BLaER1 (cell line): Measurements from ENCODE around the gene ZACN.

ENCODE experiments used
- H3K27ac ChIP-seq: shearing (Covaris generic); formaldehyde crosslinking; 2 replicates; pipeline ENCODE4 v1.8.1; 2022
- H3K27me3 ChIP-seq: shearing (Covaris generic); formaldehyde crosslinking; 2 replicates; pipeline ENCODE4 v1.8.1; 2022
- H3K36me3 ChIP-seq: shearing (Covaris generic); formaldehyde crosslinking; 2 replicates; pipeline ENCODE4 v1.8.1; 2022
- H3K4me1 ChIP-seq: shearing (Covaris generic); formaldehyde crosslinking; 2 replicates; pipeline ENCODE4 v1.8.1; 2022
- H3K4me2 ChIP-seq: shearing (Covaris generic); formaldehyde crosslinking; 2 replicates; pipeline ENCODE4 v1.8.1; 2022
- H3K4me3 ChIP-seq: shearing (Covaris generic); formaldehyde crosslinking; 2 replicates; pipeline ENCODE4 v1.8.1; 2022
- H3K9ac ChIP-seq: shearing (Covaris generic); formaldehyde crosslinking; 2 replicates; pipeline ENCODE4 v1.8.1; 2022
- H3K9me3 ChIP-seq: shearing (Covaris generic); formaldehyde crosslinking; 2 replicates; pipeline ENCODE4 v1.8.1; 2022
- H4K20me1 ChIP-seq: shearing (Covaris generic); formaldehyde crosslinking; 2 replicates; pipeline ENCODE4 v1.8.1; 2022
- Cebpa-rat ChIP-seq: shearing (Covaris generic); IDR thresholded peaks from 2 replicates; pipeline ENCODE4 v1.8.1; 2022

Gene ZACN

DNA sequence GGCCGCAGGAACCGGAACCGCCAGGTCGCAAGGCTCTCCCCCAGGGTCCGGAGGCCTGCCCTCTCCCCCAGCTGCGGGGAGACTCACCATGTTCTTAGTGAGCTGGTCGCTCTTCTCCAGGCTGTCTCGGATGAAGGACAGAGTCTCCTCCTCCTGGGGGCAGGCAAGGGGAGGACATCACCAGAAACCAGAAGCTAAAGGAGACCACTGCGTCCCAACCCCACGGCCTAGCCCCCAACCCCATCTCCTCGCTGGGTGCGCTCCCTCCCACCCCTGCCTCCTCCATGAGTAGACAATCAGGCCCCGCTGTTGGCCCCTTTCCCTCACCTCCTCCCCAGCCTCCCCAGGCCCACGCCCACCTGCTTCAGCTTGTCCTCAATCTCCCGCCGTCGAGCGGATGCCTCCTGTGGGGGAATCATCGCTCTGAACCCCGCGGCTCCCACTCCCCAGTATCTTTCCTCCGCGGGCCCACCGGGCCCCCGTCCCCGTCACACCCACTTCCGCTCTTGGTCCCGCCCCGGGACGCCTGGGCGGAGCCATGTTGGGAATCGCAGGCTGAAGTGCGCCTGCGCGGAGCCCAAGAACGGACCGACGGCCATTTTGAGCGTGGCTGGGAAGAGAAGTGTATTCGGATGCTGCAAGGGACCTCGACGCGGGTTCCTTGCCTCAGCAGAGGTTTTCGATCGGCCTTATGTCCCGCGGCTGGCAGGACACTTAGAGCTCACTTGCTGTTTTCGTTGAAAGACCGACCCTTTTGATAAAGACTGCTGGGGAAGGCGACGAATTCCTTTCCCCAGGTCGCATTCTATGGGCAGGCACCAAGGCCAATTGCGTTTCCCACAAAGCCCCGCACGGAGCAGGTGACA lies 24.5 kb downstream of the ZACN start, which contains the start of gene EXOC7:
TSS of gene EXOC7 (minus strand) at position 514 of the 866 bp plus-strand sequence. CDS start at position 419, 95 bp downstream.
- H3K27ac ChIP-seq, result peak within 1 kb of the TSS; percentile 84
- H3K4me2 ChIP-seq, result peak within 1 kb of the TSS; percentile 87
- no peaks in the 10 kb centered on the region for H3K27me3 ChIP-seq
- H3K9ac ChIP-seq, result peak within 1 kb of the TSS; percentile 80
- no peaks in the 10 kb centered on the region for H3K9me3 ChIP-seq
- peaks cover 32% of the 10 kb centered on the region for H3K36me3 ChIP-seq
- H3K4me3 ChIP-seq, result peak within 1 kb of the TSS; percentile 81
- no peaks in the 10 kb centered on the region for H4K20me1 ChIP-seq
- no peak for TF ChIP-seq Cebpa-rat
- peaks cover 33% of the 10 kb centered on the region for H3K4me1 ChIP-seq

- TF ChIP-seq Cebpa-rat, result no peak
- H3K9ac ChIP-seq, result peak overlapping the region; percentile 80
- peaks cover 33% of the 10 kb centered on the region for H3K4me1 ChIP-seq
- H3K27me3 ChIP-seq, result no peaks in the 10 kb centered on the region
- H3K4me2 ChIP-seq, result peak overlapping the region; percentile 87
- H3K36me3 ChIP-seq, result peaks cover 26% of the 10 kb centered on the region
- peak overlapping the region; percentile 81 for H3K4me3 ChIP-seq
- H3K9me3 ChIP-seq, result no peaks in the 10 kb centered on the region
- H3K27ac ChIP-seq, result peak overlapping the region; percentile 84
- no peaks in the 10 kb centered on the region for H4K20me1 ChIP-seq
Observed at GRCh38 chr17:76104140-76104895, 25.3 kb downstream of the ZACN start.

DNA sequence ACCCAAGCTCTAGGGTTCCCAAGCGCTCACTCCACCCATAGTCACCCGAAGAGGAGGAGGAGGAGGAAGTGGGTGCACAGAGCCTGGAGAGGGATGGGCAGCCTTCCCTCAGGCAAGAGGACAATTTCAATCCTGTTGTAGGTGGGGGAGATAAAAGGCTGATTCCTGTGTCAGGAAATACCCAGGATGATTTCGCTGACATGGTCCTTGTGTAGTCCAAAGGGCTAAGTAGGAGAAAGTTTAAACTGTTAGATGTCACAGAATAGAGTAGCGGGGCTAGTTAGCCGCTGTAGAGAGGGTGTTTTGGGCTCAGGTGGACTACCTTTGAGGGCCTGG lies 25.9 kb downstream of the ZACN start:
- no peaks in the 10 kb centered on the region for H4K20me1 ChIP-seq
- no peak overlapping the region for H3K4me3 ChIP-seq
- H3K9me3 ChIP-seq, result no peaks in the 10 kb centered on the region
- no peaks in the 10 kb centered on the region for H3K27me3 ChIP-seq
- peaks cover 21% of the 10 kb centered on the region for H3K36me3 ChIP-seq
- peaks cover 33% of the 10 kb centered on the region for H3K4me1 ChIP-seq
- no peak overlapping the region for H3K9ac ChIP-seq
- no peak overlapping the region for H3K4me2 ChIP-seq
- TF ChIP-seq Cebpa-rat, result no peak
- no peak overlapping the region for H3K27ac ChIP-seq

GRCh38 chr17:76106703-76107102 lies 27.7 kb downstream of the ZACN start:
- H3K27ac ChIP-seq, result no peak overlapping the region
- H3K4me1 ChIP-seq, result peaks cover 33% of the 10 kb centered on the region
- H3K9ac ChIP-seq, result no peak overlapping the region
- H3K36me3 ChIP-seq, result peaks cover 2% of the 10 kb centered on the region
- H3K4me2 ChIP-seq, result no peak overlapping the region; the same call in 1 of the 2 replicates
- H3K9me3 ChIP-seq, result no peaks in the 10 kb centered on the region
- H4K20me1 ChIP-seq, result no peaks in the 10 kb centered on the region
- no peak for TF ChIP-seq Cebpa-rat
- H3K27me3 ChIP-seq, result no peaks in the 10 kb centered on the region
- no peak overlapping the region for H3K4me3 ChIP-seq

DNA sequence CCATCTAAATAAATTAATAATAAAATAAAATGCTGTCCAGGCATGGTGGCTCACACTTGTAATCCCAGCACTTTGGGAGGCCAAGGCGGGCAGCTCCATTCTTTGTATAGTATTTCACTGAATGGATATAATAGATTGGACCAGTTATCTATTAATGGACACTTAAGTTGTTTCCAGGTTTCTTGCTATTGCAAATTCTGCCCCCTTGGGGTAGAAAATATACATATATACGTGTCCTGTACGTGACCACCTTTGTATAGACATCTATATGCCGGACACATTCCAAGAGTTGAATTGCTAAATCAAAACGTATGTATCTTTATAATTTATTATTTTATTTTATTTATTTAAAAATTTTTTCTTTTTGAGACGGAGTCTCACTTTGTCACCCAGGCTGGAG lies 28.5 kb downstream of the ZACN start:
- Histone ChIP-seq H3K9me3 (no peaks in the 10 kb centered on the region), H4K20me1 (no peaks in the 10 kb centered on the region), H3K27ac (no peak overlapping the region), H3K9ac (no peak overlapping the region), H3K4me1 (peaks cover 25% of the 10 kb centered on the region), H3K4me2 (no peak overlapping the region), H3K4me3 (no peak overlapping the region), H3K36me3 (no peaks in the 10 kb centered on the region), H3K27me3 (no peaks in the 10 kb centered on the region)
- TF ChIP-seq Cebpa-rat, result no peak

DNA sequence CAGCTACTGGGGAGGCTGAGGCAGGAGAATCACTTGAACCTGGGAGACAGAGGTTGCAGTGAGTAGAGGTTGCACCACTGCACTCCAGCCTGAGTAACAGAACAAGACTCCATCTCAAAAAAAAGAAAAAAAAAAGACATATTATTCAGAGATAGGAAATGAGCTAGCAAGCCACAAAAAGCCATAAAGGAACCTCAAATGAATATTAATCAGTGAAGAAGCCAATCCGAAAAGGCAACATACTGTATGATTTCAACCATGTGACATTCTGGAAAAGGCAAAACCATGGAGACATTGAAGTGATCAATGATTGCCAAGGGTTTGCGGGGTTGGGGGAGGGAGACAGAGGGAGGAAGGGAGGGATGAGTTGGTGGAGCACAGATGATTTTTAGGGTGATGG lies 33.0 kb downstream of the ZACN start:
- Histone ChIP-seq H3K9me3 (peaks cover 6% of the 10 kb centered on the region; the same call in 1 of the 2 replicates), H3K36me3 (no peaks in the 10 kb centered on the region)
- no peak for TF ChIP-seq Cebpa-rat

GRCh38 chr17:76115138-76115754 lies 36.3 kb downstream of the ZACN start:
- no peak for TF ChIP-seq Cebpa-rat
- Histone ChIP-seq H4K20me1 (no peaks in the 10 kb centered on the region), H3K9me3 (peaks cover 6% of the 10 kb centered on the region; the same call in 1 of the 2 replicates), H3K36me3 (no peaks in the 10 kb centered on the region), H3K9ac (no peak overlapping the region), H3K27ac (no peak overlapping the region), H3K4me1 (peaks cover 12% of the 10 kb centered on the region), H3K27me3 (no peaks in the 10 kb centered on the region), H3K4me3 (no peak overlapping the region), H3K4me2 (no peak overlapping the region)

More for the DNA sequence above, 33.0 kb downstream of the ZACN start:
- no peaks in the 10 kb centered on the region for H3K27me3 ChIP-seq
- no peak overlapping the region for H3K4me2 ChIP-seq
- H3K9ac ChIP-seq, result no peak overlapping the region
- H3K4me1 ChIP-seq, result peaks cover under 1% of the 10 kb centered on the region; the same call in 1 of the 2 replicates
- no peaks in the 10 kb centered on the region for H4K20me1 ChIP-seq
- no peak overlapping the region for H3K4me3 ChIP-seq
- H3K27ac ChIP-seq, result no peak overlapping the region

DNA sequence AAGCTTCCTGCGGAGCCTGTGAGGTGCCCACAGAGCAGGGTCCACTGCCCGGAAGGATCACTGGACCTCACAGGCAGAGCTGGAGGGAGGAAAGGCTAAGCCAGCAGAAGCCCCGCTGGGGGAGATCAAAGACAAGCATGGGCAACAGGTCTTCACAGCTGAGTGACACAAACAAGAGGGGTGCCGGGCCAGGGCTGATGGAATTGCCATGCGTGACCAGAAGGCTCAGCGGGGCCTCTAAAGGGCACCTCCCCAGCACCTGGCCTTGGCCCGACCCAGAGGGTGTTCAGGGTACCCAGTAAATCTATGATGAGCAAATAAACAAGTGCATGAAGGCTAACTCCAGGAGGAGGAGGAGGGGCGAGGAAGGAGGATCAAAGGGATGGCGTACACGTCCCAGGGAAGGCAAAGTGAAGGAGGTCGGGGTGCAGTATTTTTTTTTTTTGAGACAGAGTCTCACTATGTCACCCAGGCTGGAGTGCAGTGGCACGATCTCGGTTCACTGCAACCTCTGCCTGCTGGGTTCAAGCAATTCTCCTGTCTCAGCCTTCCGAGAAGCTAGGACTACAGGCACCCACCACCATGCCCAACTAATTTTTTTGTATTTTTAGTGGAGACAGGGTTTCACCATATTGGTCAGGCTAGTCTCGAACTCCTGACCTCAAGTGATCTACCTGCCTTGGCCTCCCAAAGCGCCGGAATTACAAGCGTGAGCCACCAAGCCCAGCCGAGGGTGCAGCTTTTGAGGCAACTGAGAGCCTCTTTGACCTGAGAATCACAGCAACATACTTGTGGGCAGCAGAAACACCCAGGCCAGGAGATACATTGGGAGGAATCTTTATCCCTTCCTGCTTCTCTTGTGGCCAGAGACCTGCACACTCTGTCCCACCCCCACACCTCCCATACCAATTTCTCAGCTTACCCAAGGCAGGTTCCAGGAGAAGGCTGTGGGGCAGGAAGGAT lies 40.7 kb downstream of the ZACN start:
- Histone ChIP-seq H3K4me3 (no peak overlapping the region), H4K20me1 (no peaks in the 10 kb centered on the region), H3K27ac (no peak overlapping the region), H3K27me3 (no peaks in the 10 kb centered on the region), H3K9me3 (no peaks in the 10 kb centered on the region), H3K4me2 (peak overlapping the region; percentile 98), H3K4me1 (peaks cover 47% of the 10 kb centered on the region), H3K9ac (no peak overlapping the region), H3K36me3 (no peaks in the 10 kb centered on the region)
- TF ChIP-seq Cebpa-rat, result no peak

DNA sequence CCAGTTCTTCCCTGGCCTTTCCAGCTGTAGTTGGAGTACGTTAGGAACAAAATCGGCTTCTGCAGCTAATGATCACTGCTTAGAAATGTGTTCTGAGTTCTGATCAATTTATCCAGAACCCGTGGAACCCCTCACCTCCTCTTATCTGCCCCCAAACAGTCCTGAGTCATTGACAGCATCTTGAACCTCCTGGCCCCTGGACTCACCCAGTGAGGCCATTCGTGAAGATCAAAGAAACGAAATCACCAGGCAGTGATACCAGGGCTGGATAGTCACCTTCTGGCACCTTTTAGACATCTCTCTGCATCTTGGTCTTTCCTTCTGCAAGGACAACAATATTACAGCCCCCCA lies 41.7 kb downstream of the ZACN start:
- Histone ChIP-seq H3K9me3 (no peaks in the 10 kb centered on the region), H3K4me2 (peak overlapping the region; percentile 98), H3K27ac (no peak overlapping the region), H4K20me1 (no peaks in the 10 kb centered on the region), H3K9ac (no peak overlapping the region), H3K36me3 (no peaks in the 10 kb centered on the region), H3K27me3 (no peaks in the 10 kb centered on the region), H3K4me3 (no peak overlapping the region), H3K4me1 (peaks cover 47% of the 10 kb centered on the region)
- TF ChIP-seq Cebpa-rat, result no peak
